ENCODE data around the gene PERP.
"Not testable (repeated sequence)": the region's sequence is repeated elsewhere in the genome, so short reads cannot be mapped to it uniquely, and the experiment has no call there.

Gene PERP

DNA sequence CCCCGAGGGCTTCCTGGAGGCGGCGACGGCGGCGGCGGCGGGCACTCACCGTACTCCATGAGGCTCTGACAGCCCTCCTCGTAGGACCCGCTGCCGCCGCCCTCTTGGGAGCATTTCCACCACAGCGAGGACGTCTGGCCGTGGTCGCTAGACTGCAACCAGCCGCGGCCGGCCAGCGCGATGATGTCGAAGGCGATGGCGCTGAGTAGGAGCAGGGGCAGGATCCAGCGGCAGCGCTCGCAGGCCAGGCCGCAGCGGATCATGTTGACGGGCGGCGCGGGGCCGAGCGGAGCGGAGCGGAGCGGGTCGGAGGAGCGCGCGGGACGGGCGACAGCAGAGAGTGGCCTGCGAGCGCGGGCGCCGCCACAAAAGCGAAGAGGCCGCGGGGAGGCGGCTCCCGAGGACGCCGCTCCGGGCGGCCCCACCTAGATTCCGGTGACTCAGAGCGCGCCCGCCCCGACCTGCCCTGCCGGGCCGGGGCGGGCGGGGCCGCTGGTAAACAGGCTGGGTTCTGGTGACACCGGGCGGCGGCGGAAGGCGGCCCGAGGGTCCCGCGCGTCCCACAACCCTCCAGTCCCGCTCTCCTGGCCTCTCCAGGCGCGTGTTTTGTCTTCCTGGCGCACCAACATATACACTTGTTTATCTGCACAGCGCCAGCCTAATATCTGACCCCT, at the start of gene PERP:
PERP (minus strand) TSS at position 342 of the 674 bp plus-strand sequence; CDS start at position 263, 79 bp downstream.
- peak; percentile 29 for DNase-seq (ENCODE audit: low read depth, low spot score)

DNA sequence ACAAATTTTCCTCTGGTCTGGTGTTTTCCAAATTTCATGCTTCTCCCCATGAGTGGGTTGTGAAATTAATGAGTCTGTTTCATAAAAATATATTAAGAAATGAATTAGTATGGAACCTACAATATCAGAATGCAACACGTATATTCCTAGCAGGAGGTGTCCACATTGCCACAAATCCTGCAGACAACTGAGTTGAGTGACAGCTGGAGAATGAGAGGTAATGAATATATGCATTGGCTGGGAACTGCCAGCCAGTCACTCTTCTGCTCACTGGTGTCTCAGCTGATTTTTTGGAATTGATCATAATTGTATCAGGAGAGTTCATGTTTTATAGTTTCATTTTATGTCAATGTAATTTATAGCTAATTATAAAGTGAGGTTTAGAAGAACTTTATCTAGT, 48.2 kb upstream of the PERP start:
- no peak for DNase-seq (ENCODE audit: low read depth, low spot score)

DNA sequence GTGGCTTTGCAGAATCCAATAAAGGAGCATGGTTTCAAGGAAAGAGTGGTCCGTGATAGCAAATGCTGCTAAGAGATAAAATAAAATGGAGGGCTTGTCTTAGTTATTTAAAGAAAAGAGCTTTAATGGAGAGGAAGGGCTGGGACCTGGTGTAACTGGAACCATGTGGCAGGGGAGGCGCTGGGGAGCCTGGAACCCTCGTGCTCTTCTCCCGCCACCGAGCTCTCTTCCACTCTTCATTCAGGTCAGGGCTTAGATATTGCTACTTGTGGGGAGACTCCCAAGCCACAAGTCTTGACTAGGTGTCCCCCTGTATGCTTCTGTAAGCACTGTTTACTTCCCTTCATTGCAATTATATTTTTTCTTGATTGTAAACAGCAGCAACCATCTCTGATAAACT, 39.3 kb upstream of the PERP start:
- no peak for DNase-seq (ENCODE audit: low read depth, low spot score)

DNA sequence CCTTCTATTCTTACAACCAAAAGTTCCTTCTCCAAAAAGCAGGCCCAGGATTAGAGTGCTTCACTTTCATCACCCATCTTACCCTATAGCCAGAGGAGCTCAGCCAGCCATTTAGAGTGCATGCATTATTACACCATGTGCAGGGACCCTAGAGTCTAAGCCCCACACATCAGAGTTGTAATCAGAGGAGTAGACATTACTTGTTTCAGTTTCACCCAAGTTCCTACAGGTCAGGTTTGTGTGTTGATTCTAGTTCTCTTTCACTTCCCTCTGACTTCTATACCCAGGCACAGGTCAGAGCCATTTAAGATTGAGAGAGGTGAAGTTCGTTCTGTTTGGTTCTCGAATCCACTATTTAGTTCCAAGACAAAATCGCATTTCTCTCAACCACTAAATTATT, 38.2 kb upstream of the PERP start:
- no peak for DNase-seq (ENCODE audit: low read depth, low spot score)

DNA sequence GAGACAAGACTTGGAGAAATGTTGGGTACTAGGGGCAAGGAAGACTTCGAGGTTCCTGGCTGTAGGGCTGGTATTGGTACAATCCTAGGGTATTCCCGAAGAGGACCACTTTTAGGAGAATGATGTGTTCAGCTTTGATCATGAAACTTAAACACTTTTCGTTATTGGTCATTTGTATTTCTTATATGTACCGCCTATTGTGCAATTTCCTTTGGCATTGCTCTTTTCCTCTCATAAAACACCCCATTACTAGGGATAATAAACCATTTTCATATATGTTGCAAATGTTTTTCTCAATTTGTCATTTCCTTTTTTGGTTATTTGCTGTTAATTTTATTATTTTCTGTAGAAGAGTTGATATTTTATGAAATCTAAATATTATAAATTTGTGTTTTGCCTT, 35.6 kb upstream of the PERP start:
- DNase-seq (ENCODE audit: low read depth, low spot score) = no peak

DNA sequence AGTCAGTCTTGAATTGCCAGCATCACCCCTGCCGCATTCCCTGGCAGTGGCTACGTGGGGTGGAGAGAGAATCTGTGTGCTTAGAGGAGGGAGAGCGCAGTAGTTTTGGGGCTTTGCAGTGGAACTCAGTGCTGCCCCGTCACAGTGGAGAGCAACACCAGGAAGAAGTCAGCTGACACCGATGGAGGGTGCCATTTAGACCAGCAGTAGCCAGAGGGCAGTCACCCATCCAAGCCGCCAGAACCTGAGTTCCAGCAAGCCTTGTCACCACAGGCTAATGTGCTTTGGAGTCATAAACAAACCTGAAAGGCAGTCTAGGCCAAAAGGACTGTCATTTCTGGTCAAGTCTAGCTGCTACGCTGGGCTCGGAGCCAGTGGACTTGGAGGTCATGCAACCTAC, 22.0 kb upstream of the PERP start:
- no peak for DNase-seq (ENCODE audit: low read depth, low spot score)

DNA sequence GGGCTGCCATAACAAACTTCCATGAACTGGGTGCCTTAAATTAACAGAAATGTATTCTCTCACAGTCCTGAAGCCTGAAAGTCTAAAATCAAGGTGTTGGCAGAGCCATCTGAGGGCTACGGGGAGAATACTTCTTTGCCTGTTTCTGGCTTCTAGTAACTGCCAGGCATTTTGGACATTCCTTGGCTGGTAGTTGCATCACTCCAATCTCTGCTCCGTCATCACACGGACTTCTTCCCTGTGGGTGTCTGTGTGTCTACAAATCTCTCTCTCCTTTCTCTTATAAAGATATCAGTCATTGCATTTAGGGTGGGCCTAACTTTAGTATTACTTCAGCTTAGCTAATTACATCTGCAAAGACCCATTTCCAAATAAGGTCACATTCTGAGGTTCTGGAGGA, 20.9 kb upstream of the PERP start:
- DNase-seq (ENCODE audit: low read depth, low spot score) = no peak

DNA sequence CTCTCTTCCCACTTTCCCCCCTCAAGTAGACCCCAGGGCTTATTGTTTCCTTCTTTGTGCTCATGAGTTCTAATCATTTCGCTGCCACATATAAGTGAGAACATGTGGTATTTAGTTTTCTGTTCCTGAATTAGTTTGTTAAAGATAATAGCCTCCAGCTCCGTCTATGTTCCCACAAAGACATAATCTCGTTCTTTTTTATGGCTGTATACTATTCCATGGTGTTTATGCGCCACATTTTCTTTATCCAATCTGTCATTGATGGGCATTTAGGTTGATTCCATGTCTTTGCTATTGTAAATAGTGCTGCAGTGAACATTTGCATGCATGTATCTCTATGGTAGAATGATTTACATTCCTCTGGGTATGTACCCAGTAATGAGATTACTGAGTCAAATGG, 16.9 kb upstream of the PERP start:
- no peak for DNase-seq (ENCODE audit: low read depth, low spot score)

DNA sequence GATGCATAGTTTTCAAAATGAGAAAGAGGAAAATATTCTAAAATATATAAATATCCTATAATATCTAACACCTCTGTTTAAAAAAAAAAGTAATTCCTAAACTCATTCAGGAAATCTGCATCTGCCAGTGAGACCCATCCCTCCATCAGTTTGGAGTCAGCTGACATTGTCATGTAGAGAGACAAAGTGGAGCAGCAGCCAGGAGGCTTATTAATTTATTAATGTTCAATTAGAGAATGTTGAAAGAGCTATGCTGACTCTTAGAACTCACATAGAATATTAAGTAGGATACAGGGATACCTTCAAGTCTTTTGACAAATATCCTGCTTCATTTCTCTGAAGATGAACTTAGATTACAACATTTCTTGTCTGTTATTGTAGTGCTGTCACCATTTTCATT, 12.8 kb upstream of the PERP start:
- DNase-seq (ENCODE audit: low read depth, low spot score) = no peak

DNA sequence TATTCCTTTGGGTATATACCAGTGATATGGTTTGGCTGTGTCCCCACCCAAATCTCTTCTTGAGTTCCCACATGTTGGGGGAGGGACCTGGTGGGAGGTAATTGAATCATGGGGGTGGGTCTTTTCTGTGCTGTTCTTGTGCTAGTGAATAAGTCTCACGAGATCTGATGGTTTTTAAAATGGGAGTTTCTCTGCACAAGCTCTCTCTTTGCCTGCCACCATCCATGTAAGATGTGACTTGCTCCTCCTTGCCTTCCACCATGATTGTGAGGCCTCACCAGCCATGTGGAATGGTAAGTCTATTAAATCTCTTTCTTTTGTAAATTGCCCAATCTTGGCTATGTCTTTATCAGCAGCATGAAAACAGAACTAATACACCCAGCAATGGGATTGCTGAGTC, 12.0 kb upstream of the PERP start:
- not testable (repeated sequence) for DNase-seq (ENCODE audit: low read depth, low spot score)

DNA sequence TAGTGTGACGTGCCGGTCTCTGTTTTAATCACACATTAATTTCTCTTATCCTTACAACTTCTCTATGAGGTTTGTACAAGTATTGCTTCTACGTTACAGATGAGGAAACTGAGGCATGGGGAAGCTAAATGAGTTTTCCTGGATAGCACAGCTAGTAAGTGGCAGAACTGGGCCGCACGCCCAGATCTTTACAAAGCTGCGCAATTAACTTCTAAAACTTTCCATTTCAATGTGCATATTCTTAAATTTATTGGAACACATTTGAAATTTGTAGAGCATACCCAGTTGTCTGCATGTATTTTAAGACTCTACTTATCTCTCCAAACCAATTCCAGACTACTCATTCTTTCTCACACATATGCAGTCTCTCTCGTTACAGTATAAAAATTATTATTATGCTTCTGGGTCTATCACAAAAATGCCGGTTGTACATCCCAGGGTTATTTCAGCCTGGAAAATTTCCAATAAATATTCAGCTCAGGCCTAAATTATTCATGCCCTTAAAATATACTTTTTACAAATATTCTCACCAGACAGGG, 10.2 kb upstream of the PERP start:
- DNase-seq (ENCODE audit: low read depth, low spot score) = no peak

DNA sequence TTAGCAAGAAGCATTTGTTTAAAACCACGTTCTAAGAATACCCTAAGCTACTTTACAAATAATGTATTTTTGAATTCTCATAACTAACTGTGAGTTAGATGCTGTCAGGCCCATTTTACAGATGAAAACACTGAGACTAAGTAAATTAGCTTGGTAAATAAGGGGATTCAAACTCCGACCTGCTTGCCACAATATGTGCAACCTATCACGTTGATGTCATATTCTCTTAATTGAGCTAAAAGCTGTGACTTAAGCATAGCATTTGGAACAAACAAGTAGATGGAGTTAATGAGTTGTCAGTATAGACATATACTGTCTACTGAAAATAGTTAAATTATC, 9.4 kb upstream of the PERP start:
- no peak for DNase-seq (ENCODE audit: low read depth, low spot score)

DNA sequence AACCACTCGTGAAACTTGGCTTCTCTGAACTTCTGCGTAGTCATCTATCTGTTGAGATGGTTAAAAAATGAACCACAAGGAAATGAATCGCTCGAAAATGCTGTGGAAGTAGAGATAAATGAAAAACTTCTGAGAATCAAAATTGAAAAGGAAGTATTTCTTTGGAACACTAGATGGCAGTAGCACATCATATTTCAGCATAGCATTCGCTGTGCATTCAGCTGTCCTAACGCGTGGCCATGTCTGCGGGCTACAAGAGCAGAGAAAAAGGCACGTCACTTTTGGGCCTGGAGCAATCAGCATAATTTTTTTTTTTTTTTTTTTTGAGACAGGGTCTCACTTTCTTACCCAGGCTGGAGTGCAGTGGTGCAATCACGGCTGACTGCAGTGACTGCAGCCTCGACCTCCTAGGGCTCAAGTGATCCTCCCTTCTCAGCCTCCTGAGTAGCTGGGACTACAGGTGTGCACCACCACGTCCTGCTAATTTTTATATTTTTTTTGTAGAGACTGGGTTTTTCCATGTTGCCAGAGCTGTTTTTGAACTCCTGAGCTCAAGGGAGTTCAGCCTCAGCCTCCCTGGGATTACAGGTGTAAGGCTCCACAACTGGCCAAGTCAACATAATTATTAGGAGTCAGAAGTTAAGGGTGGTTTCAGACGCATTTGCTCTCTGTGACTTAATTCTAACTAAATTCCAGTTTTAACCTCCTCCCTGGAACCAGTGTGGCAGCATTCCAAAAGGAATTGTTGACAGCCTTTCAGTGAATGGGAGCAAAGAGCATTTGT, 8.8 kb upstream of the PERP start:
- no peak for DNase-seq (ENCODE audit: low read depth, low spot score)

DNA sequence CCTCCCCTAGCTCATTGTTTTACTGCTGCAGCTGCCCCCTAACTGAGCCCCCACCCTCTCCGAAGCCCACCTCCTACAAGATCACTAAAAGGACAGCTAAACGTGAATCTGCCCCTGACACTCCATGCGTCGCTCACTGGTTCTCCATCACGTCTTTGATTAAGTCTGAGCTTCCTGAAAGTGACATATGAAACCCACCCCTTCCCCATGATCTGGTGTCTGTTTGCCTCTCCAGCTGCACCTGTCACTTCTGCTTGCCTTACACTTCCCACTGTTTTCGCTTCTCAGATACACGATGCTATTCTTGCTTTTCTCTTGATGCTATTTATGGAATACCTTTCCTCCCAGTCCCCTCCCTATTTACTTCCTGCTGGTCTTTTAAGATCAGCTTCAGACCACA, 8.0 kb upstream of the PERP start:
- DNase-seq (ENCODE audit: low read depth, low spot score) = no peak

DNA sequence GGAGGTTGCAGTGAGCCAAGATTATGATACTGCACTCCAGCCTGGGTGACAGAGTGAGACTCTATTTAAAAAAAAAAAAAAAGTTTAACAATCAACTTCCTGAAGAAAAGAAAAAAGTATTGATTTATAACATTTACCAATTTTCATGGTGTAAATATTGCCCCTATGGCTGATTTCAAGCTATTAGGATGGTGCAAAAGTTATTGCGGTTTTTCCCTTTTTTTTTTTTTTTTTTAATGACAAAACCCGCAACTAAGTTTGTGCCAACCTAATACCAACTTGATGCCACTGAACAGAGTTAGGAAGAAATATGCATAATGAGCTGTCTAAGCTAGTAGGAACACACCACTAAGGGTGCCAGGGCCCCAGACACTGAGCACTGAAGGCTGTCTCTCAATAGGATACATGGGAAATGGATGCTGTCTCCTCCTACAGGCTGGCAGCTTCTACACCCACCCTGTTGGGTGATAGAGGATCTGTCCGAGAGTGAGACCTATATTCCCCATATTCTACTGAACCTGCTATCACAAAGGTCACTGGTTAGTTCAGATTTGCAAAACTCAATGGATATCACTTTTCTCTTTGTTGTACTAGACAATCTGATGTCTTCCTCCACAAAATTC, 6.5 kb upstream of the PERP start:
- no peak for DNase-seq (ENCODE audit: low read depth, low spot score)

DNA sequence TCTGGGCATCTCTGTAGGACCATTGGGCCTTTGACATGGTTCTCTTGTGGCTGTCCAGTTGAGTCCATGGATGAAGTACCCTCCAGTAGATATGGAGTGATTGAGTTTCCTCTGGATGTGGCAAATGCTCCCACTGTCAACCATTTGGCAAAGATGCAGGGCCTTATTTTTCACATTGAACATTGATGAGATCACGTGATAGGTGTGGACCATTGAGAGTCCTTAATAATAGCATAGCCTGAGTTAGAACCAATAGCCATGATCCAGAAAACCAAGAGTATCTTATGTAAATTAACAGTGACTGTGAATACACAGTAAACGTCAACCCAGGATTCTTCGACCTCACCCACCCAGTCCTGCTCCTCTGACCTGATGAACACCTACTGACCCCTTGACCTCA, 3.0 kb upstream of the PERP start:
- no peak for DNase-seq (ENCODE audit: low read depth, low spot score)

DNA sequence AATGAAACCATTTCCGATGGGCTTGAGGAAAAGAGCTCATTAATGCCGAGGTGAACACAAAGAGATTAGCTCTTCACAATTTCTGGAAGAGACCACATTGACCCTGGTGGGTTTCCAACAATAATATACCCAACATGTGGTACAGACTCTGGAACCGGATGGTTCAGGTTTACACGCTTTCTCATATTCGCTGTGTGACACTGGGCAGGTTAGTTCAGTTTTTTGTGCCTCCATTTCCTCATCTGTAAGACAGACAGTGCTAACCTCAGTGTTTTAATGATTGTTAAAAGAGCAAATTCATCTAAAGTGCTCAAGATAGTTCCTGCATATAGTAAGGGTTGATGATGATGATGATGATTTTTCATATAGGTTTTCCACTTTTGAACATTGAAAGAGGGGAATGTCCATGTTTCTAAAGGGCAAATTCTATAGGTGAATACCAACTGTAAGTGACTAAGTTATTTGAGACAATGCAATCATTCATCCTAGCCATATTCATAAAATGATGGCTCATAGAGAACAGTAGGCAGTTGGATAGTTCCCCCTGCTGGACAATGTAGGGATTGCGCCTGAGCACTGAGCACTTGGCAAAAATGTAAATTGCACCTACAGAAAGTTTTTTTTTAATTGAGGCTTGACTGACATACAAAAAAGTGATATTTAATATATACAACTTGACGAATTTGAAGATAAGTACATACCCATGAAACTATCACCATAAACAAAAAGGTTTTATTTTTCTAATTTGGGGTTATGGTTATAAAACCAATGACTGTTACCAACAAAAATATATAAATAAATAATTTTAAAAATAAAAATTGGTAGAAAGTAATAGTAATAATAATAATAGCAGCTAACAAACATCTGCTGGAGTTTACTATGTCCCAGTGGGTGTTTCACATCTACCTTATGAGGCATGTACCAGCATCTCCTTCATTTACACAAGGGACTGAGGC, 2.1 kb upstream of the PERP start:
- DNase-seq (ENCODE audit: low read depth, low spot score) = peak; percentile 54

DNA sequence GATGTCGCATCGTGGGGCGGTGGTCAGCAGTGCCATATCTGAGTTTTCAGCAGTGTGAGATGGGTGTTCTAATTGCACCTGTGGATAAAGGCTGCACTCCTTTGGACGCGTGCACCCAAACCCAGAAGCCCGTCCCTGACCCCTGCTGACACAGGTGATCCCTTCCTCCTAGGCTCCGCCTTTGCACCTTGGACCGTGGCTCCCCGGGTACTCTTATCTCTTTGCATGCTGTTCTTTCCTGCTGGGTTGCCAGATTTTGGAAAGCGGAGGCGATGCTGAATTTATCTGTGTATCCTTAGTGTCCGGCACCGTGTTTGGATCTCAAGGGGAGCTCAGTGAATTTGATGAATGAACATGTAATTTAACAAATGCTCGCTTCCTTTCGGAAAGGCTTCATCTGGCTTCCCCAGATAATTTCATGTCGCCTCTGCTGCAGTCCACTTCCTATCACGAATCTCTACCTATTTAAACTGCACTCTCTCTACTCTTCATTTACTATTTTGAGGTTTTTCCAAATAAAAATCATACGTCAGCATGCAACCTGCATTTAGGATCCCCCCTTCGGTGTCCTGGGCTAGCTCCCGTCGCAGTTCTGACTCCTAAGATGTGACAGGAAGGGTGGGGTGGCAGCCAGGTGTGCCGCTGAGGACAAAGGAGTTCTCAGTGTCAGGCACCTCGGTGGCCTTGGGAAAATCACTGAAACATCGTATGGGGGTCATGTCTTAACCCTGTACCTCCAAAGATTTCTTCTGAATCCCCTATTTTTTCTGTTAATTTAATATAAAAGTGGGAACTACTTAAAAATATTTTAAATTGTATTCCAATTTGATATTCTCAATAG, 753 bp upstream of the PERP start:
- no peak for DNase-seq (ENCODE audit: low read depth, low spot score)

DNA sequence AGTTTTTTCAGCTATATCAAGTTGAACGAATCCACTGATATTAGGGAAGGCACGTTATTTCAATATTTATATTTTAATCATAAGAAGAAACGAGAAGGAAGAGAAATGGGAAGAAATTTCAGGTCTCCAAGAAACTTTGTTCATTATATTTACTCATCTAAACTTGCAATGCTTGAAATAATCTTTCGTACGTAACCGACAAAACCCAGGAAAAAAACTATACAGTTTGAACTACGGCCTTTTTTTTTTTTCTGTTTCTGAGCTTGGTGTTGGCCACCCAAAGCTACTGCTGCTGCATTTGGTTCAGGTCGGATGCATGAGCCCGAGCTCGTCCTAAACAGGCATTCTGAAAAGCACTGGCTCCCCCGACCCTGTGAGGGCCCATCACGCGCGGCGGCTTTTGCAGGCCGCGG, 548 bp downstream of the PERP start:
- no peak for DNase-seq (ENCODE audit: low read depth, low spot score)

DNA sequence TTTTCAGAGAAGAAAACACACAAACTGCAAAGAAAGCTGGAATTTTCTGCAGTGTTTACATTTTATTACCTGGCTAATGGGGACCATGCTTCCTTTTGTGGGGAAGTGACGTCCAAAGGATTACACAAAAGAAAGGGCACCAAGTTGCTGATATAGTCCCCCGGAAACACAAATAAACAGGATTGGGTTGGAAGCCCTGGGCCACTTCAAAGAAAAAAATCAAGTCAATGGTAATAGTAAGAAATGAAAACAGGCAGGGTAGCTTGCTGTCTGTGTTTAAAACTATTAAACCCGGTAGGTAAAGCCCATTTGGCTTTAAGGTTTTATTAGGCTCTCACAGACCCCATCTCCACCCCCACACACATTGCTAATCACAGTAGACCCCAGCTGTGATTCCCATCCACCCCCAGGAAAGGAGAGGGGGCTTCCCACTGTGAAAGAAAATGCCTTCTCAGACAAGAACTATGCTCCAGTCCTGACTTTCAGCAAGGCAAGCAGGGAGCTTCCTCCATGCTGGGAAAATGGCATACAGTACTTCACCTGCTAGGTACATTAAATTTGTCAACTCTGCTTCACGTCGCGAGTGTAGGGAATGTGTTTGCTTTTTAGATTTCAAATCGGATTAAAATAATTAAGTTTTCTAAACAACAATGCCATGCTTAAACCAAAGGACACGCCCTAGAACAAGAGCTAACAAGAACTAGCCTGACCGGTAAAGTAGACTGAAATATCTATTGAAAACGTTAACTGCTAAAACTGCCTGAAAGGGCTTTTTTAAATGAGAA, 1.1 kb downstream of the PERP start:
- no peak for DNase-seq (ENCODE audit: low read depth, low spot score)
